ENCODE data around the gene ATXN1. TPM values are rescaled to one million over a fixed set of nuclear protein-coding genes. Genes with fewer than 3 reads are reported as not detected.
"Not testable (repeated sequence)": the region's sequence is repeated elsewhere in the genome, so short reads cannot be mapped to it uniquely, and the experiment has no call there.

ATXN1 gene
- total and polyA plus RNA-seq, 3 donors from 2014 or later = 12.8 to 84.1 (median 64.3) TPM

- intact Hi-C loops (cut with DNase I; ENCODE audit: low total_unique reads) = no loop called here
- Histone ChIP-seq H3K9me3 (no peaks in the 10 kb centered on the region), H3K27ac (peak overlapping the region in 1 of 2 donors; percentile 50), H3K36me3 (ENCODE audit: low read depth, missing control alignments) (no peaks in the 10 kb centered on the region), H3K4me1 (peaks cover 7% of the 10 kb centered on the region), H3K27me3 (no peaks in the 10 kb centered on the region), H3K4me3 (no peak overlapping the region)
- 68 to 71% methylated on average over 5 of the region's 5 CpGs for WGBS, 2 donors
- DNase-seq = no peak
- TF ChIP-seq, protein P1, sequence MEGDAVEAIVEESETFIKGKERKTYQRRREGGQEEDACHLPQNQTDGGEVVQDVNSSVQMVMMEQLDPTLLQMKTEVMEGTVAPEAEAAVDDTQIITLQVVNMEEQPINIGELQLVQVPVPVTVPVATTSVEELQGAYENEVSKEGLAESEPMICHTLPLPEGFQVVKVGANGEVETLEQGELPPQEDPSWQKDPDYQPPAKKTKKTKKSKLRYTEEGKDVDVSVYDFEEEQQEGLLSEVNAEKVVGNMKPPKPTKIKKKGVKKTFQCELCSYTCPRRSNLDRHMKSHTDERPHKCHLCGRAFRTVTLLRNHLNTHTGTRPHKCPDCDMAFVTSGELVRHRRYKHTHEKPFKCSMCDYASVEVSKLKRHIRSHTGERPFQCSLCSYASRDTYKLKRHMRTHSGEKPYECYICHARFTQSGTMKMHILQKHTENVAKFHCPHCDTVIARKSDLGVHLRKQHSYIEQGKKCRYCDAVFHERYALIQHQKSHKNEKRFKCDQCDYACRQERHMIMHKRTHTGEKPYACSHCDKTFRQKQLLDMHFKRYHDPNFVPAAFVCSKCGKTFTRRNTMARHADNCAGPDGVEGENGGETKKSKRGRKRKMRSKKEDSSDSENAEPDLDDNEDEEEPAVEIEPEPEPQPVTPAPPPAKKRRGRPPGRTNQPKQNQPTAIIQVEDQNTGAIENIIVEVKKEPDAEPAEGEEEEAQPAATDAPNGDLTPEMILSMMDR (IDR thresholded peaks at IDR 0.05) = no peak
- TF ChIP-seq POLR2A (IDR thresholded peaks at IDR 0.05) = no peak
Measured at GRCh38 chr6:16543521-16543920, 217.7 kb downstream of the ATXN1 start.

- intact Hi-C loops (cut with DNase I; ENCODE audit: low total_unique reads) = no loop called here
- 89 to 93% methylated on average over 7 of the region's 7 CpGs for WGBS, 2 donors
- Histone ChIP-seq H3K4me1 (peaks cover 7% of the 10 kb centered on the region), H3K4me3 (no peak overlapping the region), H3K36me3 (ENCODE audit: low read depth, missing control alignments) (no peaks in the 10 kb centered on the region), H3K27me3 (no peaks in the 10 kb centered on the region), H3K27ac (no peak overlapping the region), H3K9me3 (no peaks in the 10 kb centered on the region)
- no peak for DNase-seq
- TF ChIP-seq, protein P1 (IDR thresholded peaks at IDR 0.05) = no peak
- no peak for TF ChIP-seq POLR2A (IDR thresholded peaks at IDR 0.05)
Measured at GRCh38 chr6:16542070-16542469, 219.2 kb downstream of the ATXN1 start.

DNA sequence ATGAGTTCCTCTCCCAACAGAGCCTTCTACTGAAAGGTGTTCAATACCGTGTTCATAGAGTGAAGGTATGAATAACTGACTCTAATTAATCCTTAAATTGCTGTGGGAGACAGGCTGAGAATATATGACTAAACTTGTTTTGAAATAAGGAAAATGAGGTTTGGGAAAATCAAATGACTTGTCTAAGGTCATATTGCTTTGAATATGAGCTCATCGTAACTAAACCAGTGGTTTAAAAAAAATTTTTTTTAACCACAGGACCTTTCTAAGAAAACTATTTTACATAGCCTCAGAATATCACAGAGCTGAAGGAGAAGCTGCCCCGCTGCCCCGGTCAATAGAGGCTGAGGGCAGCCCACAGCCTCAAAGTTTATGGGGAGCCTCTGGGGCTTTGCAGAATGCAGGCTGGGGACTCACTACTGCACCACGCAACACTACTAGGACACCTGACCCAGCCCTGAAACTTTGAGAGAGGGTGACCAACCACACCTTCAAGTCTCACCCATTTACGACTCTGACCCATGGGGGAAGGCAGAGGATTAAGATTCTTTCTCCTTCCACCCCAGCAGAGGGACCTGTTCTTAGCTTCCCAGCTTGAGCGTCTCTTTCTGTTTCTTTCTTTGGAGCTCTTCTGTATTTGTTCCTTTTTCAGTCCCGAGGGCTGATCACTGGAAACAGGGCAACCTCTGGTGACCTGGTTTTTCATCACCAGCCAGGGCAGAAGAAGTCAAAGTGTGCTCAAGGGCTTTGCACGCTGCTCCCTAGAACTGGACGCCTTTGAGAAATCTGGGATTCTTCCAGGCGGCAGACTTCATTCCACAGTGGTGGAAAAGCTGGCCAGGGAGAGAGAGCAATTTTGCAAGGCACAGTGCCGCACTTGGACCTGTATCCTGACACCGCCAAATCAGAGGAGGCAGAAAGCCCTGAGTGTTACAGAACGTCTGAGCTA, 220.2 kb downstream of the ATXN1 start:
- DNase-seq = peak; percentile 54
- Histone ChIP-seq H3K9me3 (no peaks in the 10 kb centered on the region), H3K36me3 (ENCODE audit: low read depth, missing control alignments) (no peaks in the 10 kb centered on the region), H3K27ac (peak overlapping the region in 1 of 2 donors; percentile 46), H3K27me3 (no peaks in the 10 kb centered on the region), H3K4me1 (peaks cover 7% of the 10 kb centered on the region), H3K4me3 (no peak overlapping the region)
- intact Hi-C loops (cut with DNase I; ENCODE audit: low total_unique reads) = no loop called here
- no peak for TF ChIP-seq POLR2A (IDR thresholded peaks at IDR 0.05)
- TF ChIP-seq, protein P1 (IDR thresholded peaks at IDR 0.05) = peak in 1 of 3 experiments; percentile 9
- 58 to 66% methylated on average over 14 of the region's 14 CpGs for WGBS, 2 donors

GRCh38 chr6:16540383-16540782, 220.9 kb downstream of the ATXN1 start:
- H3K36me3 ChIP-seq (ENCODE audit: low read depth, missing control alignments); H3K27ac ChIP-seq; H3K4me3 ChIP-seq; intact Hi-C loops (cut with DNase I; ENCODE audit: low total_unique reads); H3K4me1 ChIP-seq; DNase-seq; H3K27me3 ChIP-seq; H3K9me3 ChIP-seq: not testable (repeated sequence)
- 95 to 99% methylated on average over 4 of the region's 4 CpGs for WGBS, 2 donors

DNA sequence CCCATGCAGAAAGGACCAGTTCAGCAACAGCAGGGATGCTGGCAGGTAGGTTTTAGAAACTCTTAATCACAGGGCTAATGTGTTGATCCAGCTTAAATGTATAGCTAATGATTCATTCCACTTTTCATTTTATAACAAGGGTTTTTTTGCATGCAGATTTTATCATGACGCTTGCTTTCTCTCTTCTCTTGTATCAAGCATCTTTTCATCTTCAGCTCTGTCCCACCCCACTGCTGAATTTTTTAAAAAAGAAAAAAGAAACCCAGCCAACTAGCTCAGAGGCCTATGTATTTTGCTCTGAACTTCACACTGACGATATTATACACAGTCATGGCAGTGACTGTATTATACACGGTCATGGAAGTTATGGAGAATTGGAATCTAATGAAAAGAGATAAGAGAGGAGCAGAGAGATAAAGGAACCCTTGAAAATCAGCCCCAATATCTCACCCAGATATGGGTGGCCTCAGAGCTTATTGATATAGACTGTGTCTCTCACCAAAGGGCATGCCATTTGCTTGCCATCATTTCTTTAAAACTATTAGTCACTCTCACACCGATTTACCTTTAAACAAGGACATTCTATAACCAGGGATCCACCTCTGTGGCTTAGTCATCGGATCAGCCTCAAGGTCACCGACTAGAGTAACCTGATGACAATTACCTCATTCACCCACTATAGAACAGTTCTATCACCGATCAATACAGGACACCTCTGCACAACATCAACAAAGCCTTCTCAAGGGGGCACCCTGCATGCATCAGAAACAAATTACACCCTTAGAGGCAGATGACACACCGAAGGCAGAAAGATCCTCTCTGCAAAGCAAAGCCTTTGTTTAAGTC, 222.0 kb downstream of the ATXN1 start:
- WGBS, 2 donors = 84 to 88% methylated on average over 8 of the region's 8 CpGs
- intact Hi-C loops (cut with DNase I; ENCODE audit: low total_unique reads) = no loop called here

More for the DNA sequence above, 222.0 kb downstream of the ATXN1 start:
- H3K27ac ChIP-seq = no peak overlapping the region
- peaks cover 6% of the 10 kb centered on the region for H3K4me1 ChIP-seq
- H3K9me3 ChIP-seq = no peaks in the 10 kb centered on the region
- H3K4me3 ChIP-seq = no peak overlapping the region
- TF ChIP-seq, protein P1 (IDR thresholded peaks at IDR 0.05) = no peak
- TF ChIP-seq POLR2A (IDR thresholded peaks at IDR 0.05) = no peak
- H3K27me3 ChIP-seq = no peaks in the 10 kb centered on the region
- no peak for DNase-seq
- H3K36me3 ChIP-seq (ENCODE audit: low read depth, missing control alignments) = no peaks in the 10 kb centered on the region

All from testis (tissue), 3 donors.